Effector memory CD8-positive, alpha-beta T cell (primary cell): ENCODE measurements around the gene PZP.
A peak's percentile ranks its signal among the peaks of the same experiment; 100 is the strongest.
"Not testable (repeated sequence)": the region's sequence is repeated elsewhere in the genome, so short reads cannot be mapped to it uniquely, and the experiment has no call there.

Experiments used
- ATAC-seq: fragments of 150-1000 bp; cut with Tn5 transposase; replicated peaks from 2 replicates; pipeline ENCODE4 v1.10.0; 2021; ENCODE audit warnings: mild to moderate bottlenecking, moderate library complexity
- DNase-seq, 3 experiments: peaks; one replicate each; pipeline ENCODE4 v3.0.0; 2021
- H3K27ac Mint-ChIP-seq, 2 donors: one replicate each; pipeline ENCODE4 v1.8.0; 2022; ENCODE audit warnings: mild to moderate bottlenecking in 2 of 2, mixed read lengths in 2 of 2, moderate library complexity in 2 of 2
- H3K27me3 Mint-ChIP-seq, 2 donors: one replicate each; pipeline ENCODE4 v1.8.0; 2022; ENCODE audit warnings: mixed read lengths in 2 of 2
- H3K36me3 Mint-ChIP-seq: one replicate; pipeline ENCODE4 v1.8.0; 2022; ENCODE audit warnings: mild to moderate bottlenecking, moderate library complexity, mixed read lengths; ENCODE audit not compliant: insufficient read depth
- H3K4me1 Mint-ChIP-seq, 2 donors: one replicate each; pipeline ENCODE4 v1.8.0; 2022; ENCODE audit warnings: low read depth in 2 of 2, mixed read lengths in 2 of 2
- H3K4me3 Mint-ChIP-seq, 2 donors: one replicate each; pipeline ENCODE4 v1.8.0; 2022; ENCODE audit warnings: mild to moderate bottlenecking in 2 of 2, mixed read lengths in 2 of 2, moderate library complexity in 2 of 2
- H3K9me3 Mint-ChIP-seq, 2 donors: one replicate each; pipeline ENCODE4 v1.8.0; 2022; ENCODE audit warnings: mixed read lengths in 2 of 2
- total RNA-seq, 9 experiments: gene quantifications; one replicate each; lab custom pipeline; 2026; lab: John Stamatoyannopoulos, UW

PZP gene
- total RNA-seq: 0 to 4.0 (median 0) reads per million in 9 experiments

DNA sequence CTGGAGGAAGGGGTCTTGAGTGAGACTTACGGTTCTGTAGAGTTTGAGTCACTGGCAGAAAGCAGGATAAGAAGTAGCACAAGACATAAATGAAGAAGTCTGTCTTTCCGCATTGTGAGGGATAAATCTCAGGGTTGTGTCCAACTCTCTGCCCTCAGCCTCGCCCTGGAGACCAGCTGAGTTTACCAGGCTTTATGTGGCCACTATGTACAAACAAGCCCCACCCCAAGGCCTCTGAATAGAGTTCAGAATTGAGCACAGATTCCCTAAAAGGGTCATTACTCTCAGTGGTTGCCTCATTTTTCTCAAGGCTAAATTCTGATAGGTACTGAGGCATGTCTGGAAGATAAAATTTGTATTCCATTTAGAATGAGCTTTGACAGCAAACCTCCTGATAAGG is at the start of gene PZP:
Gene PZP, minus strand, starts transcription at position 167 of the 400 bp plus-strand sequence. Its CDS starts 54 bp downstream, at position 113.
- Mint-ChIP-seq H3K4me1 (peaks cover 4 to 9% of the 10 kb centered on the region in 2 donors), H3K27ac (peak within 1 kb of the TSS in 1 of 2 donors; percentile 84), H3K36me3 (peaks cover 10% of the 10 kb centered on the region), H3K9me3 (no peaks in the 10 kb centered on the region), H3K4me3 (no peak within 1 kb of the TSS), H3K27me3 (no peaks in the 10 kb centered on the region)
- ATAC-seq (no peak), DNase-seq (no peak)

DNA sequence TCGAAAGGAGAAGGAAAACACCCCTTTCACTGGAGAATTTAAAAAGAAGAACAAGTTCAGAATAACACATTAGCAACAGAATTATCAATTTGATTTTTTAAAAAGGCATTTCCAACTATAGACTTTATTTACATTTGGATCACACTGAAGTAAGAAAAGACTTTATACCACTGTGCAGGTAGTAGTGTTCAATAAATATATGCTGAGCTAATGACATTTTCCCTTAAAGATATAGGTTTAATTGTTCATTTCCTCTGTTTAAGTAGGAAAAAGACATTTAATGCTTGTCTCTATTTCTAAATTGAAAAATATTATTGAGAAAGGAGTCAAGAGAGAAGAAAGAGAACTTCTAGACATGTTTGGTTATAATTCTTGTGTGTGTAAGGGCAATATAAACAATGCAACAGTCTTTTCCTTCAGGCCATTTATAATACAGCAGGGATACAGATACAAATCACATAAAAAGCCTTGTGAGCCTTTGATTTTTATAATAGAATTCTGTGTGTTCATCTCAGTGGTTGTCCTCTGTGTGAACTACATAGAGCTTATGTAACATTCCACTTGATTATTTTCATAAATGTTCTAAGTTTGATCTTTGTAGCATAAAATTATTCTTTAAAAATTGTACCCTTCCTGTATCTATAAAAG is 48.7 kb upstream of the PZP start:
- H3K27me3 Mint-ChIP-seq: no peaks in the 10 kb centered on the region
- H3K4me3 Mint-ChIP-seq: no peak overlapping the region
- H3K36me3 Mint-ChIP-seq: peaks cover 15% of the 10 kb centered on the region
- no peak for ATAC-seq
- H3K27ac Mint-ChIP-seq: no peak overlapping the region
- no peaks in the 10 kb centered on the region for H3K9me3 Mint-ChIP-seq
- DNase-seq: no peak
- peaks cover 1 to 4% of the 10 kb centered on the region in 2 donors for H3K4me1 Mint-ChIP-seq

DNA sequence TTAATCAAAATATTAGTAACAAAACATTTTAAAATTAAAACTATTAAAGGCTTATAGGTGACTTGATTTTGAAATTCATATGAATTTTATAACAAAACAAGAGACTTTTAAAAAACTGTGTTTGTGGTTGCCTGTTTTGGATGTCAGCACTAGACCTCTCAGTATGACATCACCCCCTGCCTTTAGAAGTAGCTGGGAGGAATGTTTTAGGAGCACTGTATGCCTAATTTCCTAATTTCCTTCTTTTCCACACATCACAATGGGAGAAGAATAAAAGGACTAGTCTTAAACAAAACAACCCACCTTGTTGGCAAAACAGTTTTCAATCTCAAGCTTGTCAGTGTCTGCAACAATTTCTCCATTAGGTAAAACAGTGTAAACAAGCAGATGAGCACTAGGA is 48.1 kb upstream of the PZP start:
- peaks cover 1 to 4% of the 10 kb centered on the region in 2 donors for H3K4me1 Mint-ChIP-seq
- peaks cover 15% of the 10 kb centered on the region for H3K36me3 Mint-ChIP-seq
- no peak overlapping the region for H3K4me3 Mint-ChIP-seq
- no peak overlapping the region for H3K27ac Mint-ChIP-seq
- DNase-seq (no peak), ATAC-seq (no peak)
- no peaks in the 10 kb centered on the region for H3K9me3 Mint-ChIP-seq
- H3K27me3 Mint-ChIP-seq: no peaks in the 10 kb centered on the region

DNA sequence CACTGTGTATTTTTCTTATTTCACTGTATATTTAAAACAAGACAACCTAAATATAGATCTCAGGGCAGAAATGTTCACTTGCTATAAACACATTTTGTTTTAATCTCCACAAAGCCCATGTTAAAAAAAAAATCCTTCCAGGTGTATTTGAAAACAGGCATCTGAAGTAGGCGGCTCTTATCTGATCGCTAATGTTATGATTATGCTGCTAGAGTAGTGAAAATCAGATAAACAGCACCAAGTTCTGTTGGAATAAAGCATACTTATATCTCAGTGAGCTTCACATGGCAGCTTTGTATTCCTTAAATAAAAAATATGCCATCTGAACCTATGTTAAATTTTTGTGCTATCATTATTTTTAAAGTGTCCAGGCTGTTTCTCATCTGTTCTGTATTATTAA is 47.6 kb upstream of the PZP start:
- ATAC-seq (no peak), DNase-seq (no peak)
- Mint-ChIP-seq H3K27me3 (no peaks in the 10 kb centered on the region), H3K4me3 (no peak overlapping the region), H3K36me3 (peaks cover 15% of the 10 kb centered on the region), H3K27ac (no peak overlapping the region), H3K4me1 (peaks cover 1 to 4% of the 10 kb centered on the region in 2 donors), H3K9me3 (no peaks in the 10 kb centered on the region)

DNA sequence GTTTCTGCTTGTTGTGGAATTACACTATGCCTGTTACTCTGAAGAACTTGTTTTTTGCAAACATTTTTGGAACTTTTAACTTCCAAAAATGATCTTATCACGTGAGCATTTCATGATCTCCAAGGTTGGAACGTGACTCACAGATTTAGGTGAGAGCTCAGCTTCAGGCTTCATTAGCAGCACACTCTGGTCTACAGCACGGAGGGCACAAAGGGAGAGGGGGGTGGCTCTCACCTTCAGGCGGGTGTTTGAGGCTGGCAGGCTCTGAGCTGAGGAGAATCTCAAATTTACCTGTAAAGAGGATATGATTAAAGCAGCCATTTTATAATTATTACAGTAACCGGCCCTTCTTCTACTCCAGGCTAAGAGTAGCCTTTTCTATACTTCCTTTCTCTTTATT is 45.3 kb upstream of the PZP start:
- Mint-ChIP-seq H3K9me3 (no peaks in the 10 kb centered on the region), H3K4me3 (no peak overlapping the region), H3K27ac (peak overlapping the region; percentile 31 to 74), H3K4me1 (peaks cover 3 to 4% of the 10 kb centered on the region in 2 donors), H3K27me3 (no peaks in the 10 kb centered on the region), H3K36me3 (peaks cover 15% of the 10 kb centered on the region)
- DNase-seq (no peak), ATAC-seq (no peak)

DNA sequence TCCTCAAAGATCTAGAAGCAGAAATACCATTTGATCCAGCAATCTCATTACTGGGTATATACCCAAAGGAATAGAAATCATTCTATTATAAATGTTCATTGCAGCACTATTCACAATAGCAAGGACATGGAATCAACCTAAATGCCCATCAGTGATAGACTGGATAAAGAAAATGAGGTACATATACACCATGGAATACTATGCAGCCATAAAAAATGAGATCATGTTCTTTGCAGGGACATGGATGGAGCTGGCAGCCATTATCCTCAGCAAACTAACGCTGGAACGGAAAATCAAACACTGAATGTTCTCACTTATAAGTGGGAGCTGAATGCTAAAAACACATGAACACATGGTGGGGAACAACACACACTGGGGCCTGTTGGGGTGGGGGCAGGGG is 44.6 kb upstream of the PZP start:
- H3K4me1 Mint-ChIP-seq, DNase-seq, H3K4me3 Mint-ChIP-seq, H3K27ac Mint-ChIP-seq, H3K27me3 Mint-ChIP-seq, ATAC-seq, H3K9me3 Mint-ChIP-seq: not testable (repeated sequence)
- H3K36me3 Mint-ChIP-seq: peaks cover 12% of the 10 kb centered on the region

DNA sequence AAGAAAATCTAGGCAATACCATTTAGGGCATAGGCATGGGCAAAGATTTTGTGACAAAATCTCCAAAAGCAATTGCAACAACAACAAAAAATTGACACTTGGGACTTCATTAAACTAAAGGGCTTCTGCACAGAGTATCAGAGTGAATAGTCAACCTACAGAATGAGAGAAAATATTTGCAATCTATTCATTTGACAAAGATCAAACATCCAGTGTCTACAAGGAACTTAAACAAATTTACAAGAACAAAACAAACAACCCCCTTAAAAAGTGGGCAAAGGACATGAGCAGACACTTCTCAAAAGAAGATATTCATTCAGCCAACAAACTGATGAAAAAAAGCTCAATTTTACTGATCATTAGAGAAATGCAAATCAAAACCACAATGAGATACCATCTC is 44.1 kb upstream of the PZP start:
- Mint-ChIP-seq H3K27ac (no peak overlapping the region), H3K36me3 (peaks cover 12% of the 10 kb centered on the region), H3K9me3 (no peaks in the 10 kb centered on the region), H3K4me1 (peaks cover 3 to 4% of the 10 kb centered on the region in 2 donors), H3K27me3 (no peaks in the 10 kb centered on the region), H3K4me3 (no peak overlapping the region)
- DNase-seq (no peak), ATAC-seq (no peak)

DNA sequence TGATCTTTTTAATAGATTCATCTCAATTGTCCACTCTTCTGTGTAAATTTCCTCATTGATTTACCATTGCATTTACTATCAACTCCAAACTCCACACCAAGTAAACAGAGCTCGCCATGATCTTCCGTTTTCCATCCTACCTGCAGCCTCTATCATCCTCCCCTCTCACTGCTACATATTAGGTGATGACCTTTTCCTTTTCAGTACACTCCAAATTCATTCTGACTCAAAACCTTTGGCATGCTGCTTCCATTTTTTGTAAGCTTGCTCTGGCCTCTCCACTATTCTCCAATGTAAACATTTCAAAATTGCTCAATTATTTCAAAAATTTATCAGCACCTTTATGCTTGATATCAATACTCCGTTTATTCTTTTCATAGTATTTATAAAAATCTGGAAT is 40.2 kb upstream of the PZP start:
- H3K4me3 Mint-ChIP-seq: no peak overlapping the region

DNA sequence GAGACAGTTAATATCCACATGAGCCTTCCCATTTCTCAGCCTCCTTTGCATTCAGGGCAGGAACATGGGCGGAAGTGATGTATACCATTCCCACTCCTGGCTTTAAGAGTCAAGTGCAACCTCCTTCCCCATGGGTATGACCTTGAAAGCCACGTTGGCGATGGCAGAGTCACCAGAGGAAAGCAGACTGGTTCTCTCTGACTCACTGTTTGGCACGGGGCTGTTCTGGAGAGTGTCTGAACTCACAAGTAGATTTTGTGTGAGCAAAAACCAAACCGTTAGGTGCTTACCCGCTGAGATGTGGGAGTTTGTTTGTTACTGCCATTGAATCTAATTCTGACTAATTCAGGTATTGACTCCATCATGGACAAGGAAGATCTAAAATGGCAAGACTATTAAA is 36.7 kb upstream of the PZP start:
- Mint-ChIP-seq H3K9me3 (no peaks in the 10 kb centered on the region), H3K27me3 (no peaks in the 10 kb centered on the region), H3K36me3 (peaks cover 4% of the 10 kb centered on the region), H3K4me3 (no peak overlapping the region), H3K4me1 (peaks cover 4 to 8% of the 10 kb centered on the region in 2 donors), H3K27ac (no peak overlapping the region)
- DNase-seq (no peak), ATAC-seq (no peak)

More for the DNA sequence above, 40.2 kb upstream of the PZP start:
- Mint-ChIP-seq H3K4me1 (peaks cover 2 to 5% of the 10 kb centered on the region in 2 donors), H3K9me3 (no peaks in the 10 kb centered on the region), H3K27me3 (no peaks in the 10 kb centered on the region), H3K36me3 (no peaks in the 10 kb centered on the region), H3K27ac (no peak overlapping the region)
- ATAC-seq (no peak), DNase-seq (no peak)

DNA sequence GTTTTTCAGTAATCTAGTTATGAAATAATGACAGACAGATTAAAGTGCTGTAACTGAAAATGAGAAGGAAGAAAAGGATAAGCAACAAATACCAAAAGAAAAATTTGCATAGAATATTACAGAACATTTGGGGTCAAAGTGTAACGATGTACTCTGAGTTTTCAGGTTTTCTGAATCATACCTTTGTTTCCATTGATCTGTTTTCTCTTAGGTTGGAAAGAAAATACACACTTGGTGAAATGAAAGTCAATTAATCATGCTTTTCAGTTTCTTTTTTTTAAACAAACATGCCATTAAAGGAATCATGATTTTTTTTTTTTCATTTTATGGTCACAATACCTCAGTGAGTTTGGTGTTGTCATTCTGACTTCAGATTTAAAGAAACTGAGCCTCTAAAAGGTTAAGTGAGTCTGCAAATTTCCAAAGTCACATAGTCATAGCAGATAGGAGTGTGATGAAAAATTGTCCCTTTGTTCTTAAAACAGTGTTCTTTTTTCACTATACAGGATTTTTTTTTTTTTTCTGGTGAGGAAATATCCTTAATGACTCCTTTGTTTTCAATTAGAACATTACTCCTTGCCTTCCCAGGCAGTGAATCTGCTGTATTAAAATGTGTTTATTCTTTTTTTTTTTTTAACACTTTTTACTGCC is 35.9 kb upstream of the PZP start:
- no peak overlapping the region for H3K4me3 Mint-ChIP-seq
- ATAC-seq: no peak
- DNase-seq: no peak
- H3K27ac Mint-ChIP-seq: no peak overlapping the region
- peaks cover 5% of the 10 kb centered on the region for H3K36me3 Mint-ChIP-seq
- H3K27me3 Mint-ChIP-seq: no peaks in the 10 kb centered on the region
- no peaks in the 10 kb centered on the region for H3K9me3 Mint-ChIP-seq
- peaks cover 4 to 8% of the 10 kb centered on the region in 2 donors for H3K4me1 Mint-ChIP-seq

DNA sequence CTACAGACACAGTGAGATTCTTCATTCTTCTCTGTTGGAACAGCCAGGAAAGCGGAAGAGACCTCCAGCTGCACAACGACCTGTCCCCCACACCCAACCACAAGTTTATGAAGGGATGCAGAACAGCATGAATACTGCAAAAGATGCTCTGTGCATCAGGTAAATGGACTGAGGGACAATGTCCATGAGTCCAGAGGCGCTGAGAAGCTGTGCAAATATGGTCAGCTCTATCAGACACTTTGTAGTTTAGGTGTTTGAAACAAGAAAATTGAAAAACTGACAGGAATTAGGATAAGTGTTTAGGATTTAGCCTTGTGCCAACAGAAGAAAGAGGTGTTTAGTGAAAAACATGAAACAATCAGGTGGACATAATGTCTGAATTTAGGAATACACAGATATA is 33.1 kb upstream of the PZP start:
- no peaks in the 10 kb centered on the region for H3K9me3 Mint-ChIP-seq
- ATAC-seq: no peak
- H3K4me1 Mint-ChIP-seq: peaks cover 4 to 8% of the 10 kb centered on the region in 2 donors
- no peak overlapping the region for H3K27ac Mint-ChIP-seq
- H3K27me3 Mint-ChIP-seq: no peaks in the 10 kb centered on the region
- H3K36me3 Mint-ChIP-seq: peaks cover 7% of the 10 kb centered on the region
- H3K4me3 Mint-ChIP-seq: peak overlapping the region in 1 of 2 donors; percentile 91
- DNase-seq: no peak

DNA sequence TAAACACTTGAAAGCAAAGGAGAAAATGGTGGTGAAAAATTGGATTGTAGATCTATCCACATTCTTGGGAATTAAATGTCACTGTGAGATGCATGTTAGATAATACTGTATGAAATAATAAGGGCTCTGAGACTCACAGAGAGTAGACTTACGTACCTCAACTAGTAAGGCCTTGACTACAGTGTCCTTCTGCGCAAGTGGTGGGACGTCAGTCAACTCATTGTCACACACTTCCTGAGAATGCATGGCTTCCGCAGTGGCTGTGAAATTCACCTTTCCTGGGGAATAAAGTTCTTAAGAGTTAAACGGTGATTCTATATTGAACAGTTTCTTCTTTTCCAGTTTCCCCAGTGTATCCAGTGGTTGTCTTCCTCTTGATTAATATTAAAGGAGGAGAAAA is 32.6 kb upstream of the PZP start:
- Mint-ChIP-seq H3K36me3 (peaks cover 7% of the 10 kb centered on the region), H3K27ac (peak overlapping the region; percentile 96 to 98), H3K9me3 (no peaks in the 10 kb centered on the region), H3K4me1 (peaks cover 4 to 8% of the 10 kb centered on the region in 2 donors), H3K27me3 (no peaks in the 10 kb centered on the region), H3K4me3 (peak overlapping the region; percentile 87 to 91)
- ATAC-seq (no peak), DNase-seq (no peak)

DNA sequence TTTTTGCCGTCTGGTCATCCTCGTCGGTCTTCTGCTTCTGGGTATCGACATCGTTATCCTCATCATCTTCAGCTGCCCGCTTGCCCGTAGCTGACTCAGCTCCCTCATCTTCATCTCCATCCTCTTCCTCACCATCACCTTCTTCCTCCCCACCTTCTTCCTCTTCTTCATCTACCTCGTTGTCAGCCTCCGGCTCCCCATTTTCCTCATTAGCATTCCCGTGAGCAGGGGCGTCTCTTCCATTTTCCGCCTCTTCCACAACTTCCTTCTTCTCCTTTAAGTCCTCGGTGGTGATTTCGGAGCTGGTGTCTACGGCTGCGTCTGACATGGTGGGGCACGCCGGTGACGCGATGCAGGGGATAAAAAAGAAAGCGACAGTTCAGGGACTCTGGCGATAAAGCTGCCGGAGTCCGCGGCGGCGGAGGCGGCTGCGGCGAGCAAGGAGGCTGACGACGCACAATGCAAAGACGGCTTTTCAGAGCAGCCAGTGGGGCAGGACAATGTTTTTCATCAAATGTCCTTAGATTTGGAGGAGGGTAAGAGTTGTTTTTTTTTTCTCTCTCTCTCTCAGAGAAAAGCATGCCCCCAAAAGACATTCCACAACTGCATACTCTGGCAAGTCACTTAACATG is 31.9 kb upstream of the PZP start:
- not testable (repeated sequence) for H3K27me3 Mint-ChIP-seq, H3K4me1 Mint-ChIP-seq, H3K9me3 Mint-ChIP-seq
- H3K4me3 Mint-ChIP-seq: peak overlapping the region; percentile 87 to 91
- peaks cover 11% of the 10 kb centered on the region for H3K36me3 Mint-ChIP-seq
- peak; percentile 35 to 45 (median 43) for DNase-seq
- peak; percentile 93 for ATAC-seq
- H3K27ac Mint-ChIP-seq: peak overlapping the region; percentile 96 to 98

DNA sequence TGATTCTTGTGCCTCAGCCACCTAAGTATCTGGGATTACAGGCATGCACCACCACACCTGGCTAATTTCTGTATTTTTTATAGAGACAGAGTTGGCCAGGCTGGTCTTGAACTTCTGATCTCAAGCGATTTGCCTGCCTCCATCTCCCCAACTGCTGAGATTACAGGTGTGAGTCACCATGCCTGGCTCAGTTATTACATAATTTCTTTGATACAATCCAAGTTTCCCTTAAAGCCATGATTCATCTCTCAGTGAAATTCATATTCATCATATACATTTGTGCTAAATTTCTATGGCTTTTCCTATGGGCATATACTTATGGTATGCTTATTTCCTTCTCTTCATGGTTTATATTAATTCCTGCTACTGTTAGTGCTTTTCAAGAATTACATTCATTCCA is 29.1 kb upstream of the PZP start:
- DNase-seq (no peak), ATAC-seq (no peak)
- Mint-ChIP-seq H3K36me3 (peaks cover 11% of the 10 kb centered on the region), H3K9me3 (no peaks in the 10 kb centered on the region), H3K4me1 (peaks cover 4 to 5% of the 10 kb centered on the region in 2 donors), H3K4me3 (no peak overlapping the region), H3K27ac (peak overlapping the region in 1 of 2 donors; percentile 47), H3K27me3 (no peaks in the 10 kb centered on the region)
